ENCODE data around the gene CORIN. TPM values are rescaled to one million over a fixed set of nuclear protein-coding genes. Genes with fewer than 3 reads are reported as not detected.

CORIN gene
- total and polyA plus RNA-seq, 2 experiments from 2014 or later = not detected

GRCh38 chr4:47714269-47714668, 123.6 kb downstream of the CORIN start:
- Mint-ChIP-seq H3K9me3 (no peaks in the 10 kb centered on the region), H3K4me1 (peaks cover 32% of the 10 kb centered on the region; the same call in 2 of the 3 replicates), H3K4me3 (no peak overlapping the region), H3K36me3 (ENCODE audit: low read depth) (no peaks in the 10 kb centered on the region), H3K27ac (no peak overlapping the region), H3K27me3 (ENCODE audit: insufficient read depth, low read depth, poor library complexity) (peaks cover 2% of the 10 kb centered on the region)
- TF ChIP-seq STAT1 (IDR thresholded peaks at IDR 0.05; ENCODE audit: unreplicated experiment) (no peak), POLR2AphosphoS5 (IDR thresholded peaks at IDR 0.05; ENCODE audit: low read depth) (no peak), ZNF331 (CRISPR knock-in tag; IDR thresholded peaks at IDR 0.05; ENCODE audit: low read depth) (no peak), ZNF462 (CRISPR knock-in tag; IDR thresholded peaks at IDR 0.05) (no peak)
- DNase-seq (ENCODE audit: low spot score) (no peak), ATAC-seq (no peak)
- H4K20me1 ChIP-seq (replicated peaks; ENCODE audit: insufficient read depth) = no peaks in the 10 kb centered on the region
- H3K9me2 ChIP-seq (ENCODE audit: insufficient read depth) = no peaks in the 10 kb centered on the region; the same call in 1 of the 2 replicates
- H3F3A ChIP-seq (replicated peaks; ENCODE audit: low read depth) = no peaks in the 10 kb centered on the region
- H3K4me3 ChIP-seq = no peak overlapping the region
- no peaks in the 10 kb centered on the region for H3K36me3 ChIP-seq (ENCODE audit: insufficient read depth)
- no peaks in the 10 kb centered on the region for H3K79me2 ChIP-seq (replicated peaks; ENCODE audit: insufficient read depth)
- no peak overlapping the region for H3K4me2 ChIP-seq
- no peaks in the 10 kb centered on the region for H3K27me3 ChIP-seq (ENCODE audit: insufficient read depth)
- H3K4me1 ChIP-seq (ENCODE audit: insufficient read depth) = peaks cover 32% of the 10 kb centered on the region
- H2AFZ ChIP-seq = no peak overlapping the region
- H3K27ac ChIP-seq (ENCODE audit: low read depth) = no peak overlapping the region

GRCh38 chr4:47713129-47713834, 124.6 kb downstream of the CORIN start:
- Mint-ChIP-seq H3K27ac (no peak overlapping the region), H3K36me3 (ENCODE audit: low read depth) (no peaks in the 10 kb centered on the region), H3K9me3 (no peaks in the 10 kb centered on the region), H3K4me3 (no peak overlapping the region), H3K4me1 (peaks cover 24% of the 10 kb centered on the region; the same call in 2 of the 3 replicates), H3K27me3 (ENCODE audit: insufficient read depth, low read depth, poor library complexity) (peaks cover 5% of the 10 kb centered on the region)
- Histone ChIP-seq H3K4me3 (no peak overlapping the region), H3K27me3 (ENCODE audit: insufficient read depth) (no peaks in the 10 kb centered on the region), H3F3A (replicated peaks; ENCODE audit: low read depth) (no peaks in the 10 kb centered on the region), H3K9me2 (ENCODE audit: insufficient read depth) (no peaks in the 10 kb centered on the region; the same call in 1 of the 2 replicates), H3K79me2 (replicated peaks; ENCODE audit: insufficient read depth) (no peaks in the 10 kb centered on the region), H3K36me3 (ENCODE audit: insufficient read depth) (no peaks in the 10 kb centered on the region), H3K27ac (ENCODE audit: low read depth) (no peak overlapping the region), H3K4me2 (no peak overlapping the region), H3K4me1 (ENCODE audit: insufficient read depth) (peaks cover 32% of the 10 kb centered on the region), H4K20me1 (replicated peaks; ENCODE audit: insufficient read depth) (no peaks in the 10 kb centered on the region), H2AFZ (no peak overlapping the region)
- DNase-seq (ENCODE audit: low spot score) (no peak), ATAC-seq (no peak)
- TF ChIP-seq ZNF331 (CRISPR knock-in tag; IDR thresholded peaks at IDR 0.05; ENCODE audit: low read depth) (no peak), NANOG (IDR thresholded peaks at IDR 0.05; ENCODE audit: borderline replicate concordance) (no peak), POLR2AphosphoS5 (IDR thresholded peaks at IDR 0.05; ENCODE audit: low read depth) (no peak), ZNF114 (CRISPR knock-in tag; IDR thresholded peaks at IDR 0.05) (no peak)

Data from GM23338 (cell line).